GM19324 (cell line): ENCODE data around the gene RARB.

Experiments used
- ATAC-seq: cut with Tn5 transposase; IDR thresholded peaks from one replicate; pipeline ENCODE4 v1.9.1; 2021; ENCODE audit warnings: mild to moderate bottlenecking, moderate library complexity; ENCODE audit not compliant: unreplicated experiment, low FRiP score

Gene RARB

GRCh38 chr3:25587975-25588374 is 159.9 kb downstream of the RARB start:
- no peak for ATAC-seq

- no peak for ATAC-seq
These were observed 160.5 kb downstream of the RARB start for GRCh38 chr3:25588441-25589103.

GRCh38 chr3:25589104-25589782 is 161.2 kb downstream of the RARB start:
- ATAC-seq = no peak

GRCh38 chr3:25589783-25590258 is 161.8 kb downstream of the RARB start:
- no peak for ATAC-seq

- ATAC-seq = no peak
These were observed 164.5 kb downstream of the RARB start for GRCh38 chr3:25592510-25592968.

- no peak for ATAC-seq
These were observed 164.9 kb downstream of the RARB start for GRCh38 chr3:25593001-25593400.

- ATAC-seq = no peak
These were observed 166.0 kb downstream of the RARB start for GRCh38 chr3:25594007-25594502.

- no peak for ATAC-seq
These were observed 169.6 kb downstream of the RARB start for GRCh38 chr3:25597535-25598101.

GRCh38 chr3:25603703-25604102 is 175.6 kb downstream of the RARB start:
- no peak for ATAC-seq

- no peak for ATAC-seq
These were observed 176.2 kb downstream of the RARB start for GRCh38 chr3:25604107-25604805.

GRCh38 chr3:25610167-25610566 is 182.1 kb downstream of the RARB start:
- no peak for ATAC-seq

- no peak for ATAC-seq
These were observed 182.7 kb downstream of the RARB start for GRCh38 chr3:25610779-25611178.

- no peak for ATAC-seq
These were observed 183.1 kb downstream of the RARB start for GRCh38 chr3:25611193-25611592.

GRCh38 chr3:25618028-25618427 is 190.0 kb downstream of the RARB start:
- ATAC-seq = no peak

- no peak for ATAC-seq
These were observed 191.3 kb downstream of the RARB start for GRCh38 chr3:25619382-25619781.

GRCh38 chr3:25620493-25620892 is 192.4 kb downstream of the RARB start:
- no peak for ATAC-seq

- no peak for ATAC-seq
These were observed 193.0 kb downstream of the RARB start for GRCh38 chr3:25621087-25621486.

GRCh38 chr3:25631989-25632388 is 203.9 kb downstream of the RARB start:
- ATAC-seq = no peak

- ATAC-seq = no peak
These were observed 205.9 kb downstream of the RARB start for GRCh38 chr3:25633919-25634318.

GRCh38 chr3:25635038-25635437 is 207.0 kb downstream of the RARB start:
- ATAC-seq = no peak
